ENCODE results near the gene LTB4R. TPM values are rescaled to one million over a fixed set of nuclear protein-coding genes. Genes with fewer than 3 reads are reported as not detected.
"Not testable (repeated sequence)": the region's sequence is repeated elsewhere in the genome, so short reads cannot be mapped to it uniquely, and the experiment has no call there.

The LTB4R gene
- total RNA-seq, 2 donors from 2014 or later, result 5.6 TPM

DNA sequence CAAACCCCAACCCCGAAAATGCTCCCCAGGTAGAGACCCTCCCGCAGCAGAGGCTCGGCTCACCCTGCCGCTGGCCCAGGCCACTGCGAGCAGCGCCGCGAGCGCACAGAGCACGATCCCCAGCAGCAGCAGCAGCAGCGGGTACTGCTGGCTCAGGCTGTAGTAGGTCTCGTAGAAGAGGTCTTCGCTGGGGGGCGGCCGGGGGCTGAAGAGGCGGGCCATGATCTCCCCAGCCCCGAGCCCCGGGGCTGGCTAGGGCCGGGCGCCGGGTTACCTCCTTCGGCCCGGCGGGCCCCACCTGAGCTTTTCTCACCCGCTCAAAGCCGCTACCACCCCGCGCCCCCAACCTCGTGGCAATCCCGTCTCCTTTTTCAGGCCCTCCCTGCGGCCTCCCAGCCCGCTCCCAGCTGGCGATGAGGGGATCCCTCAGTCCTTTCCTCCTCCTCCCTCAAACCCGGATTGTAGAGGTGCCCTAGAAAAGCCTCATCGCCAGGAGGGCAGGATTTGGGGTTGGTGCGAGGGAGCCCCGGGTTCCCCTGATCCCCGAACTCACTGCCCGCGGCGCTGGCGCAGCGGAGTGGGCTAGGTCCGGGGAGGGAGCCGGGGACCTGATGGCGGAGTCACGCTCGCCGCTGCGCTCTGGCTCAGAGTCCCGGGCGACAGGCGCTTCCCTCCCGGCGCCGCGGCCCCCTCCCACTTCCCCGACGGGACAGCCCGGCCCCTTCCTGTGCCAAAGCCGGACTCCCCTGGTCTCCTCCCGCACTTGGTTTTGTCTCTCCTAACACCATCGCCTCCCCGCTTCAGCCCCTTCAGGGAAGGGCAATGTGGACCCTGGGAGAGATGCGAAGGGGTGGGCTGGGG is 23.4 kb downstream of the LTB4R start, which contains the start of gene ADCY4:
Gene ADCY4, minus strand, starts transcription at position 641 of the 861 bp plus-strand sequence. Its CDS starts 419 bp downstream, at position 222.
- peak; percentile 89 for DNase-seq (ENCODE audit: low spot score)
- intact Hi-C loops (cut with DNase I), result loop anchor here (1.0 to 5.0 kb wide), 2 partner anchors 97 to 103 kb away; no protein-coding TSS in a partner anchor

DNA sequence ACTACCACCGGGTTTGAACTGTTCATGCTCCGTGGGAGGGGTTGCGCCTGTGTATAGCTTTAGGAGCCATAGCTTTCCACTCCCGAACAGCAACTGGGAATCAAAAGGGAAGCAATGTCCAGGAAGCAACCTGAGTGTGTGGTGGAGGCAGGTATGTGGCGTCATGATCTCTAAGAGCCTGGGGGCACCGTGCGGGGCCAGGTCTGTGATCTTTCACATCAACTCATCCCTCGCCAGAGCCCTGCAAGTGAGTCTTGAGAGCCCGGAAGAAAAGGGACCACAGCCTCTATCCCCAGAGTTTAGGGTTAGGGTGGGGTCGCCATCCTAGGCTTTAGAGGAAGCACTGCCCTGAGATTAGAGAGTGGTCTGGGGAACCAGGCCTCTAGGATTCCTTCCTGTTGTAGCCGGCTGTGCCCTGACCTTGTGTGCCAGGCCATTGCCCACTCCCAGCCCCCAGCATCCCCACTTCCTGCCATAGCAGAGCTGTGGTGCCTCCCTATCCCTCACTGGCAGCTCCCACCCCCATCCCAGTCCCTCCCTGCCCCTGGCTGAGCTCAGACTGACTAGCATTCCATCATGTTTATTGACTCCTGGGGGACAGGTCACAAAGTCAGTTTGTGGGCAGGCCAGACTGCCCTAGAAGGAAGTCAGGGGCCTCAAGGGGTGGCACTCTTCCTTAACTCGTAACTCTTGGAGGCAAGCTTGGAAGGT is 24.3 kb downstream of the LTB4R start:
- intact Hi-C loops (cut with DNase I), result no loop called here
- peak; percentile 69 for DNase-seq (ENCODE audit: low spot score)

DNA sequence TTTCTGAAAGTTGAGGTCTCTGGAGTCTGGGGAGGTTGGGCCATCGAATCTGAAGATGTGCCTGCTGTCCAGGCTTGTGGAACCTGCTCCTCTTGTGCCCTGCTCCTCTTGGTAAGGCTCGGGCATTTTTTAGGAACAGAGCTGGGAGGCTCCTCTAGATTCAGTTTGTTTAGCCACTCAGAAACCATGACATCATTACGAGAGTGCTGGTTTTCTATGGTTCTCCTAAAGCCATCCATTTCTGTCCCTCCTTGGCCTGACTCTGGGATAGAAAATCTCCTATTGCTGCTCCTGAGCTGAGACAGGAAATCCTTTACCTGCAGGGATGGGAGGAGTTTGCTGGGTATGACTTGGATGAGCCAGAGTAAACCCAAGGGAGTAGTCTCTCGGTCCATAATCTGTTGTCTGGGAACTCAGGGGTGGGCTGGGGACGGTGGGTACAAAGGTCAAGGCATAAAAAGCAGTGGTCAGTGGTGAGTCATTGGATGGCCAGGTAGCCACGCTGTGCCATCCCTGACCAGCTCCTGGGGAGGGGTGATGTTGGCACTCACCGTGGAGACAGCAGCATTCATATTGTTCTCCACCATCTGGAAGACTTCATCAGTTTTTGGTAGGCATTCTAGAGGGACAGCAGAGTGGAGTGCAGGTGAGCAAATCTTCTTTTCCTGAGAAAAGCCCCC is 26.0 kb downstream of the LTB4R start:
- intact Hi-C loops (cut with DNase I), result no loop called here
- peak; percentile 18 for DNase-seq (ENCODE audit: low spot score)

DNA sequence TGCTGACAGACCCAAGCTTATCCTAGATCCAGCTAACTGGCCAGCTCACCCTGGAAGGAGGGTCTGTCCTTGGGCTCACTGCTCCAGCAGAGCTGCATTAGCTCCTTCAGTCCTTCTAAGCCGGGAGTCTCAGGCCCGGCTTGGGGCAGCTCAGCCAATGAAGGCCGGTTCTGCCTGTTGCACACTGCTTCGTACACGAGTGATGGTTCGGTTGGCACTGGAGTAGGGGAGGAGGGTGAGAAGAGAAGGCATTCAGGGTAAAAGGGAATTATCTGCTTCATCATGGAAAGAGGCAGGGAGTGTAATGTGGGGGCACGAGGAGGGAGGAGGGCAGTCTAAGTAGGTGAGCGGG is 26.5 kb downstream of the LTB4R start:
- peak; percentile 70 for DNase-seq (ENCODE audit: low spot score)
- intact Hi-C loops (cut with DNase I), result no loop called here

DNA sequence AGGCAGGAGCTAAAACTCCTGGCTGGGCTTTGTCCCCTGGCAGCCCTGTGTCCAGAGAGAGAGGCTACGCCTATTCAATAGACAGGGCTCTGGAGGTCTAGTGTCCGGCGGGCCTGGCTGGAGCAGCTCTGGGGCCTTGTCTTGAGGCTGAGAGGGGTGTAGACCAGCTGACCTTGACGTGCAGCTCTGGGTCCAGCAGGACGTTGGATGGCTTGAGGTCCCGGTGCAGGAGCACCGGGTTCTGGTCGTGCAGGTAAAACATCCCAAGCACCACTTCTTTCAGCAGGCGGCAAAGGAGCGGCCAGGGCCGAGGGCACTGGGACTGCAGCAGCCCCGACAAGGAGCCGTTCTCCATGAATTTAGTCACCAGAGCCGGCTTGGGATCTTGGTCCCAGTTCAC is 27.5 kb downstream of the LTB4R start:
- intact Hi-C loops (cut with DNase I), result no loop called here
- DNase-seq (ENCODE audit: low spot score), result peak; percentile 62

DNA sequence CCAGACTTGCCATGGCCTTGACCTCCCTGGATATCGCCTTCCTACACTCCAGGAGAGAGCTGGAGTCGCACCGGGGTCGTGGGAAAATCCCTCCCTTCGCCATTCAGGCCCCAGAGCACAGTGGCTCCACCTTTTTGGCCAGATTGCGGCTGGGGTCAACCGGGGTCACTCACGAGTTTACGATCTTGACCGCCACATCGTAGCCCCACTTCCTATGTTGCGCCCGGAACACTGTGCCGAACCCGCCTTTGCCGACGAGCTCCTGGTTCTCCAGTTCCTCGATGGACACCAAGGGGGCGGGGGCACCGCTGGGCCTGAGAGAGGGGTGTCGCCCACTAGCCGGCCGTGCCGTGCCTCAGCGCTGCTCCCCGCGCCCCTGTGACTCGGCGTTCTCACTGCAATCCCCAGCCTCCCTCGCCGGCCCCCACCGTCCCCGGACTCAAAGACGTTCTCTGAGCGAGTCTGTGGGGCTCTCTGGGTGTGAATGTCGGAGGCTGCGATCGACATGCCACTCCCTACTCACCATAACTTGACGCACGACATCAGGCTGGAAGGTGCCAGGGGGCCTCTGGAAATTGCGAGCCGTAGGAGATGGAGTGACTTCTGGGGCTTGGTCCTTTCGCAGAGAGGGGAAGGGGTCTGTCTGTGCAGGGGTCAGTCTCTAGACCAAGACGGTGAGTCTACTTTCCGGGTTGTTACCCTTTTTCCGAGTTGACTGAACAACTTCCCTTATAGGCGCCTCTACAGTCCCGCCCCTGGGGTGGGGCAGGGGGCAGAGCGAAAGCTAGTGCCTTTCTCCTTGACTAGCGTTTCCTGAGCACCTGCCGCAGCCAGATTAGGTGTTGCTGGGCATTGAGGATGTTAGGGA is 28.2 kb downstream of the LTB4R start, which contains the start of gene RIPK3:
Gene RIPK3, minus strand, starts transcription at position 708 of the 868 bp plus-strand sequence. Its CDS starts 165 bp downstream, at position 543.
- peak; percentile 85 for DNase-seq (ENCODE audit: low spot score)
- intact Hi-C loops (cut with DNase I), result no loop called here

DNA sequence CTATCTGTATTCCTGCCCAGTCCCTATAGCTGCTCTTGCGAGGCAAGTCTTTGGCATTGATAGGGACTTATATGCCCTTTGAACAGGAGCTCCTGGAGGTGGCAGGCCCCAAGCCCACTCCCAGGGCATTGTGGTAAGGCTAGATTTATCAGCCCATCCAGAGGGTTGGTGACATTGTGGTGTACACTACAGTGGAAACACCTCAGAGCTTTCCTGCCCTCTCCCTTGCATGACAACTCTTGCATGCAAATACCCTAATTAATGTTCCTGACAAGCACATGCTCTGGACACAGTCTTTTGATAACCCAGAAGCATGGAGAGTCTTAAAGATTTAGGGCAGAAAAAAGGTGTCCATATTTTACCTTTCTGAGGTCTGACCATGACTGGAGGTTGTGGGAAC is 29.3 kb downstream of the LTB4R start:
- intact Hi-C loops (cut with DNase I), result no loop called here
- DNase-seq (ENCODE audit: low spot score), result peak; percentile 28

DNA sequence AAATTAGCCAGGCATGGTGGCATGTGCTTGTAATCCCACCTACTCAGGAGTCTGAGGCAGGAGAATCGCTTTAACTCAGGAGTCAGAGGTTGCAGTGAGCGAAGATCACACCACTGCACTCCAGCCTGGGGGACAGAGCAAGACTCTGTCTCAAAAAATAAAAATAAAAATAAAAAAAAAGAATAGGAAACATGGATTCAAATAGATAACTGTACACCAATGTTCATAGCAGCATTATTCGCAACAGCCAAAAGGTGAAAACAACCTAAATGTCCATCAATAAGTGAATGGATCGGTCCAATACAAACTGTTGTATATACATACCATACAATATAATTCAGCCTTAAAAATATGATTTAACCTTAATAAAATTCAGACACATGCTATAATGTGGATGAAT is 31.6 kb downstream of the LTB4R start:
- no peak for DNase-seq (ENCODE audit: low spot score)
- intact Hi-C loops (cut with DNase I), result no loop called here

DNA sequence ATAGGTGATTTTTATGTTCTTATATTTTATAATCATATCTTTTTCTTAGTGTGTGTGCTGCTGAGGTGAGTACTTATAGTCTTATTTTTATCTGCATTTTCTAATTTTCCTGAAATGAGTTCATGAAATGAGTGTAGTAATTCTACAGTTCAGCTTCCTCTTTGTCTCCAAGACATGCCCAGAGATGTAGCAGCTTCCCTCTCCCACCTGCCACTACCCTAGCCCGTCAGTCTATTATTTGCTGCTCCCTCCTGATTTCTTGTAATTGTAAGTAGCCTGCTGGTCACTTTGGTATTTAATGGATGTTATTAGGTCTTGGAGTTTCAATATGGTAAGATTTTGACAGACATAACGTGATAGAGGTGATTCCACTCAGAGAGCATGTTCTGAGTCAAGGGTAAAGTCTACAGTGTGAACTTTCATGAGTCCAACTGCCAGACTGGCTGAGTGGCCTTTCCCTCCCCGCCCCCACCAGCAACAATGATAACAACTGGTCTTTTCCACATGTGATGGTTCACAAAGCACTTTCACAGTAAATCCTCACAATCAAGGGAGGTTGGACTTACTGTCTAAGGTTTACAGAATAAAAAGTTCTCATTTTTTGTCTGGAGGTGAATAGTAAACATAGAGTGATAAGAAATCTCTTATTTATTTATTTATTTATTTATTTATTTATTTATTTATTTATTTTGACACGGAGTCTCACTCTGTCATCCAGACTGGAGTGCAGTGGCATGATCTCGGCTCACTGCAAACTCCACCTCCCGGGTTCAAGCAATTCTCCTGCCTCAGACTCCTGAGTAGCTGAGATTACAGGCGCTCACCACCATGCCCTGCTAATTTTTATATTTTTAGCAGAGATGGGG is 32.7 kb downstream of the LTB4R start:
- intact Hi-C loops (cut with DNase I), result no loop called here
- DNase-seq (ENCODE audit: low spot score), result peak; percentile 17

DNA sequence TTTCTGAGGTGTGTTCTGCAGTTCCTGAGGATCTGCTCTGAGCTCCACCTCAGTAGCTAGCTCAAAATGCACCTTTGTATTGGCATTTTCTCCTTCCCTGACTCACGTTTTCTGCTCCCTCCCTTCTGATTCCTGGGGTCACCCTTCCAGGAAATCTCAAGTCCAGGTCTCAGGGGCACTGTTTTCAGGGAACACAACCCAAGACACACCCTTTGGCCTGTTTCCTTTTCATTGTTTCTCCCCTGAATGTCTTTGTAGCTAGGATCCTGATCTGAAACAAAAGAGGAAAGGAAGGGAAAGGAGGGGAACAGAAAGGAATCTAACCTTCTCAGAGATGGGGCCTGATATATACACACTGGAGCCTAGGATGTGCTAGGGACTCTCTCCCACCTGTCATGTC is 35.8 kb downstream of the LTB4R start:
- intact Hi-C loops (cut with DNase I), result no loop called here
- DNase-seq (ENCODE audit: low spot score), result peak; percentile 2

DNA sequence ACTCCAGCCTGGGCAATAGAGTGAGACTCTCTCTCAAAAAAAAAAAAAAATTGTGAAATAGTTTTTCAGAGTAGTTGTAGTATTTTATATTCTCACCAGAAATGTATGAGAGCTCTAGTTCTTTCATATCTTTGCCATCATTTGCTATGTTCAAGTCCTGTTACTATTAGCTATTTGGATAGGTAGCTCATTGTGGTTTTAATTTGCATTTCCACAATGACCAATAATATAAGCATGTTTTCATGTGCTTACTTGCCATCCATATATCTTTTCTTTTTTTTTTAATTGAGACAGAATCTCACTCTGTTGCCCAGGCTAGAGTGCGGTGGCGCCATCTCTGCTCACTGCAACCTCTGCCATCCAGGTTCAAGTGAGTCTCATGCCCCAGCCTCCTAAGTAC is 36.9 kb downstream of the LTB4R start:
- intact Hi-C loops (cut with DNase I), result no loop called here
- peak; percentile 46 for DNase-seq (ENCODE audit: low spot score)

DNA sequence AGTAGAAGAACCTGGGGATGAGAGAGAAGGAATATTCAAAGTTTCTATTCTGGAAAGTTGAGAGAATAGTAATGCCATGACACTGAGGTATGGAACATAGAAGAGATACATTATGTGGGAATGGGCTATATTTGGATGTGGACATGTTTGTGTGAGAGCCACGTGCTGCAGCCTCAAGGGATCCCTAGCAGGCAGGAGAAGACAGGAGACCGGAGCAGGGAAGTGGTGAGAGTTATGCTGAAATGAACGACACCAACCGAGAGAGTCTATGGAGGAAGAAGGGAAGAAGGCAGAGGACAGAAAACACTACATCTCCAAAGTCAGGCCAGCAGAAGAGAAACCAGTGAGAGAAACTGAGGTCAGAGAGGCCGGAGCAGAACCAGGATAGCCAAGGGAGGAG is 38.4 kb downstream of the LTB4R start:
- intact Hi-C loops (cut with DNase I), result no loop called here
- DNase-seq (ENCODE audit: low spot score), result peak; percentile 11

DNA sequence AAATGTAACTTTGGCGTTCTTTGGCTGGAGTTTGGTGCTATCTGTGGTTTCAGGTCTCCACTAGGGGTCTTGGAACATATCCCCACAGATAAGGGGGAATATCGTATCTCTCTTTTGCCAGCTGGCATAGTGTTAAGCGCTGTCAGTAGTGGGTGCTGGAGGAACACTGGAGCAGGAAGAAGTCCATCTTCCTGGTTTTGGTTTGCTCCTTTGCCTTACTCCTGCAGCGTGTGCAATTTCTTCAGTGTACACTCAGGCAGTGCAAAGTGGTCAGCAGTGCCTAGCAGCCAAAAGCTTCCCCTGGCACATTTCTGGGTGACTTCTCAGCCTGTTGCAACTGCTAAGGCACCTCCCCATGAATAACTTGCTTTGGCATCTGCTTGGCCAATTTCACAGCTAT is 40.2 kb downstream of the LTB4R start:
- DNase-seq (ENCODE audit: low spot score), result peak; percentile 56
- intact Hi-C loops (cut with DNase I), result no loop called here

DNA sequence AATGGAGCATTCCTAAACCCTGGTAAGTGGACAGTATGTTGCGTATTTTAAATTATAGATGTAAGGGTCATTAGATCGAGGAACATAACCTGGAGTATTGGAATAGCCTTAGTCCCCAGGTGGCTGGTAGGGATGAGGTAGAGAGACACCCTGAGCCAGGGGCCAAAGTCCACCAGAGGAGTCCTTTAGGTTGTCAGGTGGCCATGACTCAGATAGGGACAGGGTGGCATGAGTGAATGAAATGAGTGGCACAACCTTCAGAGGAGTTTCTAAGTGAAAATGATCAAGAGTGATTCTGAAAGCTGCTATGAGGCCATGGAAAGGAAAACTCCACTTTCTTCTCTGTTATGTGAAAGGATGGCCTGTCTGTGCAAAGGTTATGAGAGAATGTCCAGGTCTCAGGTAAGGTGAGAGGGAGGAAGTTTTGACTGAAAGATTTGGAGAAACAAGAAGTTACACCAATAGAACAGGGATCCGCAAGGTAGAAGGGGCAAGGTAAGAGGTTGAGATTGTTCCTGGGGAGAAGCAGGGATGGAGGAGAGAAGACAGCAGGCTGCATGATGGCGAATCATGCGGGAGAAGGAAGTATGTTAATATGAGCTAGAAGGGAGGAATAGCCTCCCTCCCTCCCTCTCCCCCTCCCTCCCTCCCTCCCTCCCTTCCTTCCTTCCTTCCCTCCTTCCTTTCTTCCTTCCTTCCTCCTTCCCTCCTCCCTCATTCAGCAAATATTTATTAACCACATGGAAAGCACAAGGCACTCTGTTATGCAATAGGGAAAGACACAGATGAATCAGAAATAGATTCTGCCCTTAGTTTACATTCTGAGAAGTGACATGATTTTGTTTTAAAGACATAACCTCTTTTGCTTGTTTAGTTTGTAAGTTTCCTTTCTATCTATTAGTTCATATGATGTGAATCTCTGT is 42.5 kb downstream of the LTB4R start:
- DNase-seq (ENCODE audit: low spot score), result peak; percentile 8
- intact Hi-C loops (cut with DNase I), result no loop called here

DNA sequence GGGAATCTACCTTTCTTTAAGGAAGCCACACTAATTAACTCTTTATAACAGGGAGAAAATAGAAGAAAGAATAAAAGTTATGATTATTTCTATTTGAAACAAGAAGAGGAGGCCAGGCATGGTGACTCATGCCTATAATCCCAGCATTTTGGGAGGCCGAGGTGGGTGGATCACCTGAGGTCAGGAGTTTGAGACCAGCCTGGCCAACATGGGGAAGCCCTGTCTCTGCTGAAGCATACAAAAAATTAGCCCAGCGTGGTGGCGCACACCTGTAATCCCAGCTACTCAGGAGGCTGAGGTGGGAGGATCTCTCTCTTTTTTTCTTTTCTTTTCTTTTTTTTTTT is 43.2 kb downstream of the LTB4R start:
- intact Hi-C loops (cut with DNase I), result not testable (repeated sequence)
- peak; percentile 8 for DNase-seq (ENCODE audit: low spot score)

DNA sequence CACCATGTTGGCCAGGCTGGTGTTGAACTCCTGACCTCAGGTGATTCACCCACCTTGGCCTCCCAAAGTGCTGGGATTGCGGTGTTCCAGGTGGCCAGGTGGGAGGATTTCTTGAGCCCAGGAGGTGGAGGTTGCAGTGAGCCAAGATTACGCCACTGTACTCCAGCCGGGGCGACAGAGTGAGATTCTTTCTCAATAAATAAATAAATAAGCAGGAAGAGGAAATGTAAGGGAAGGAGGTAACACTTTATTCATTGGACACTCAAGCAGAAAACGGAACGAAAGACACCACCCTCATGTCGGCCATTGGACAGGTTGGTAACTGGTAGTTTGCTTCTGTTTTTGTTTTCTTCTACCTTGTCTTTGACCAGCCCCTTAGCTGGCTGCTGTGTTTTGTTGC is 43.7 kb downstream of the LTB4R start:
- intact Hi-C loops (cut with DNase I), result no loop called here
- DNase-seq (ENCODE audit: low spot score), result peak; percentile 50

DNA sequence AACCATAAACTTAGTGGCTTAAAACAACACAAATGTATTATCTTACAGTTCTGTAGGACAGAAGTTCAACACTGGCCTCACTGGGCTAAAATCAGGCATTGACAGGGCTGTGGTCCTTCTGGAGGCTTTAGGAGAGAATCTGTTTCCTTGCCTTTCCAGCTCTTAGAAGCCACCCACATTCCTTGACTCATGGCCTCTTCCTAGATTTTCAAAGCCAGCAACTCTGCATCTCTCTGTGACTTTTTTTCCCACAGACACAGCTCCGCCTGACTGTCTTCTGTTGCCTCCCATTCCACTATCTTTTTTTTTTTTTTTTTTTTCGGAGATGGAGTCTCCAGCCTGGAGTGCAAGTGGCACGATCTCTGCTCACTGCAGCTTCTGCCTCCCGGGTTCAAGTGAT is 44.9 kb downstream of the LTB4R start:
- DNase-seq (ENCODE audit: low spot score), result peak; percentile 8
- intact Hi-C loops (cut with DNase I), result no loop called here

Measured in posterior vena cava (tissue), 2 donors.